Measurements from ENCODE around the gene SLC25A21.

SLC25A21 gene

DNA sequence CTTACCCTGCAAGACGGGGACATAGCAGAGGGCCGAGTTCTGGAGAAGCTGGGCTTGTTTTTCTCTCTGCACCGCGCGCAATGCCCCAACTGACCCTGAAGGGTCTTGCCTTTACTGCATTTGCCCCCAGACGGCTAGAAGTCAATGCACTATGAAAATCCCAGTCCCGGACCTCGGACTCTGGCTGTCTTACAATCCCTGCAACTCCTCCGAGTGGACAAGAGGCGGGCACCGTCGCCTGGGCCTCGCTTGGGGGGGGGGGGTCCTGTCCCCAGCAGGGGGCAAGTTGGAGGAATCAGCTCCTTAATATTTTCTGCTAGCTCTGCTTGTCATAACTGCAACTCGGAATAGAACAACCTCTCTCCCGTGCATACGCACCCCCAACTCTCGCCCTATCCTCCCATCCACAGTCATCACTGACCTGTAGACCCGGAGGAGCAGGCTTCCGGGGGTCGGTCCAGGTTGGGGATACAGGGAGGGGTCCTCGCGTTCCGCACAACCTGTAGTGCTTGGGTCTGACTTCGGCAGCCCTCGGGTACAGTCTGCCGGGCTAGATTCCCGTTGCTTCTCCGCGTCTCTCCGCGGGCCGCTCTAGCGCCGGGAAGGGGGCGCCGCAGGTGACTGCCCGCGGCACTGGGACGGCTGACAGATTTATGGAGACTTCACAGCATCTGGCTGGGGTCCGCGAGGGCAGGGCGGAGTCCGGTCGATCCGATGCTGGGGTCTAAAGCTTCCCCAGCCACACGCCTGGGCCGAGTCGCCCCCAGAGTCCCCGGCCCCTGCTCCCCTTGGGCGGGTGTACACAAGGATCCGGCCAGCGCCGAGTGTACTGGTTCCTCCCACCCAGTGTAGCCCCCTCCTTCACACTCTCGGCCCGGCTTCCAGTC, 514.0 kb downstream of the SLC25A21 start:
- no peak for DNase-seq

DNA sequence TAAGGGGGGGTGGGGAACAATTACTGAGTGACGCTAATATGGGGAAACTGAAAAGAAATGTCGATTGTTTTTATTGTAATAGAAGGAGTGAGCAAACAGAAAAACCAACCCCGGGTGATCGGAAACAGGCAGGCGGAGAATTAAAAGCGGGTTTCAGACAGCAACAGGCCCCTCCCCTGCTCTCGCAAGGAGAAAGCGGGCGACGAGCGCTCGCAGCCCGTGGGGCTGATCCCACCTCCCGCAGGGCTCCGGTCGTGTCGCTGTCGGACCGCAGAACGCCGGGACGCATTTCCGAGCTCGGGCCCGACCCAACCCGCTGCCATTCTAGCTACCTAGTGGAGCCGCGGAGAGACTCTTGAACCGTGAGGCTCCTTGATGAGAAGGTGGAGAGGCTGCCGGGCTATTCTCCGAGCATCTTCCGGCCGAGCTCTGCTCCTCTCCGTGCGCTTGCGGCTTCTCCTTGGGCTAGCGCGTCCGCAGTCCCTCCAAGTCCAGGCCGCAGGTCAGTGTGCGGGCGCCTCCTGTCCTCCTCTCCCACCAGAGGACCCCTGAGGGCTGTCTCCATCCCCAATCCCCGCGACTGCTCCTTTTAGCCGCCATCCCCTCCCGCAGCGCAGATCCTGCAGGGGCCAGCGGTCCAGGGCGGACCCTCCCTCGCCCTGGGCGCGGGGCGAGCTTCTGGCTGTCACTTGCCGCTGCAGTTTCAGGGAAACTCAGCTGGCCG, 514.8 kb downstream of the SLC25A21 start:
- no peak for DNase-seq

DNA sequence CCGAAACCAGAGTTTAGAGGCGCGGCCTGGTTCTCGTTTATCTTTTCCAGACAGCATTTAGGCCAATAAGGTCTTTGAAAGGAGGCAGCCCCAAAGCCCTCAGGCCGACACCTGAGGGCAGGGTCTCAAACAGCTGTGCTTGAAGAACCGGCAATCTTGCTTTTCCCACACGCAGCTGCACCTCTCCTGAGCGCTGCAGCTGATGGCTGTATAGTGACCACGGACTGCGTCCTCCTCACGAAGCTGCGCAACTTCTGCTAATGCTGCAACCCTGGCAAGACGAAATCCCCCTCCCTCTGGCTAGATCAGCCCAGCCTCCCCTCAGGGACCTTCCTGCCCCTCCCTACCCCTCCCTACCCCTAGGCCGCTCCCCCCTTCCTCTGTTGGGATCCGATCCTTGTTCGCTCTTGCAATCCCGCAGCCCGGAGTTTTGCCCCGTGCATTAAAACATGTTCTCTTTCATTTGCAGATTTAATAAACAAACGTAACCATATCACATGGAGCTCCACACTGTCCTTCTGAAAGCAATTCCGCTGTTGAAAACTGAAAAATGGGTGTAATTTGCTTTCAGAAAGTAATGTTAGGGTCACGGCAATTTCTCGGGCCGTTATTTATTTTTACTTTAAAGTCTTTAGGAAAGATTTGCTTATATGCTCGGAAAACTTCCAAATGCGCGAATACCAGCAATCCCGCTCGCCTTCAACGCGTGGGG, 515.6 kb downstream of the SLC25A21 start:
- DNase-seq: no peak

DNA sequence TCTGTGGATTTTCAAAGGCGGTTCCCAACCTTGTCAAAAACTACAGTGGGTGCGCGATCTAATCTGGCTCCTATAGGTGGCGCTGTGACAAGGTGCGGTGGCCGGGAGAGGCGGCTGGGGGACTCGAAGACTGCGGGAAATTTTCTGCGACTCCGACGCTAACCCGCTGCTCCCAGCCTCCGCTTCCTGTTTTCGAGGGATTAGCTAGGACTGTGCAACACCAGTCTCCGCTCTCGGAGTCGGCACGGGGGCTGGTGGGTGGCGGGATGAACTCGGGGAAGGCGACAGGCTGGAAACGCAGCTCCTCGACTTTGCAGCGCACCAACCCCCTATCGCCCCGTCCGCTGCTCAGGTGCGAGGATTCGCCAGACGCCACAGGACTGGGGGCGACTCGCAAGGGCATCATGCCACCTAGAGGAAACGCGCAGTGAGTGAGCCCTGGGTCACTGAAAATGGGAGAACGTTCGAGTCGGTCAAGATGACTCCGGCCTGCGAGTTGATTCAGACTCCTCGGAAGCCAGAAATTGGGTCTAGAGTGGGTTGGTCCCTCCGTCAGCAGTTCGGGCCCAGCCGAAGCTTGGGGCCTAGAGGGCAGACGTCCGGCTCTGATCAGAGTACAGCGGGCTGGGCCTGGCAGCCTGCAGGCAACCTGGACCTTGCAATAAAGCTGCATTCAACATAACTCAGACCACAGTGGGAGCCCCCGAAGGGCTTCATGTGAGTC, 516.3 kb downstream of the SLC25A21 start:
- DNase-seq: no peak

DNA sequence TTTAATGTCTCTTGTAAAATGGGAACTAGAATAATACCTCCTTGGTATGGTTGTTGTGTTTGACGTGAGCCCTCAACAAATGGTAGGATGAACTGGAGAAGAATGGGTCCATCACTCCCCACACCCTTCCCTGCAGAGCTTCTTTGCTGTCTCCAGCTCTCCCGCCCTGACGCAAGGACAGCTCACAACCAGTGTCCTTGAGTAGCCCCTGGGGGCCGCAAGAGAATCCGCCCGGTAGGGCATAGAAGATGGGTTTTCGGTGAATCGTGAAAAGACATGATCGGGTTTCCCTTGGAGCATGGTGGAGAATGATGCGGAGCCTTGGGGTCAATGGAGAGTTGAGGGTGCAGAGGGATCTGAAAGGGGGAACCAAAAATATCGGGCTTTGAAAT, 516.8 kb downstream of the SLC25A21 start:
- no peak for DNase-seq

DNA sequence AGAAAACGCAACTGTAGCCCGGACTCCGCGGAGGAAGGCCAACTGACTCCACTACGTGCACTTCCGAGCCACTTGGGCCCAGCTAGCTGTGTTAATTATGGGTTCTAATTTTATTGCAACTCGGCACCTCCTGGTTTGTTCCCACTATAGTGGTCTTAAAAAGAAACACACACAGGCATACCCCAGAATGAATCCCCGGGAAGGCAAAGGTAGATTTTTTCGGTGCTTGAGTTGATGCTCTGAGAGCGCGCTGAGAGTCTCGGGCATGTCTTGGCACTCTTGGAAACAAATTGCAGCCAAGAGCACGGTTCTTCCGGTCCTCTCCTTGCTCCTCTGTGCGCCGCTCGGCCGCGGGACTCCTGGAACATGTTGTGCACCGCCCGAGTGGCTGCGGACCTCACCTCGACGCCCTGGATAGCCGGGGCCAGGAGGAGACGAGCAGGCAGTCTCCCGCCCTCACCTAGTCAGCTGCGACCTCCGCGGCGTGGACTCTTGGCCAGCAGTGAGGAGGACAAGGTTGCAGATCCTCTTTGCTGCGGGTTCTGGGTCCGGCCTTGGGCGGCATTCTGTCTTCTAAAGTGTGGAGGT, 517.5 kb downstream of the SLC25A21 start:
- DNase-seq: no peak

DNA sequence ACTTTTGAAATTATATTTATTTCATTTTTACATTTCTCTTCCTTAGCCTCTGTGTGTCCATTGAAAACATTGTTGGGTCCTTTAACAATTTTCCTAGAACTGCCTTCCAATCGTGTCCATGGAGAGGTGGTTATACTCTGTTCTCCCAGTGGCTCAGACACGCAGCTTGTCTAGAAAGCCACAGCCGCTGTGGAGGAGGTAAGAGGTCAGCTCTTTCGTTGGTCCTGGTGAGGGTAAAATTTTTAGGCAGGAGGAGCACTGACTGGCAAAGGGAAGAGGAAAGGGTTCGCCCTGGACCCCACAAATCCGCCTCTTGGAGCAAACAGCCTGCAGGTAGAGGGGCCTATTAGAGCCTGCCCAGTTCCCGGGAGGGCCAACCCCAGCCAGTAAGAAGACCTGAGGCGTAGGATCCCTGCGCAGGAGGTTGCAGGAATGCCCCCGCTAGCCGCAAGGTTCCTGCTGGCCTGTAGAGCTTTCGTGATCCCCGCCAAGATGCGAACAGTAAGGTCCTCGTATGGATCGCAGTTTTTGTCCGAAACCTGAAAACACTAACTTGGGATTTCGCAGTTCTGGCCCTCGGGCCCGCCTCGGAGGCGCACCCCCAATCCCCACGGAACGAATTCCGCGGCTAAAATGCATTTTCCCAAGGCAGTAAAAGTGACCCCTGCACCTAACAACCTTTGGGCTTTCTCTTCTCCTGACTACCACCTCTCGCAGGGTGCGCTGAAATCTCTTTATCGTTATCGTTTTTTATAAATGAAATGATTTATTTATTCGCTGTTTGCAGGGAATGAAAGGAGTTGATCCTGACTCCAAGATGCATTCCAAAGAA, 518.2 kb downstream of the SLC25A21 start:
- no peak for DNase-seq

DNA sequence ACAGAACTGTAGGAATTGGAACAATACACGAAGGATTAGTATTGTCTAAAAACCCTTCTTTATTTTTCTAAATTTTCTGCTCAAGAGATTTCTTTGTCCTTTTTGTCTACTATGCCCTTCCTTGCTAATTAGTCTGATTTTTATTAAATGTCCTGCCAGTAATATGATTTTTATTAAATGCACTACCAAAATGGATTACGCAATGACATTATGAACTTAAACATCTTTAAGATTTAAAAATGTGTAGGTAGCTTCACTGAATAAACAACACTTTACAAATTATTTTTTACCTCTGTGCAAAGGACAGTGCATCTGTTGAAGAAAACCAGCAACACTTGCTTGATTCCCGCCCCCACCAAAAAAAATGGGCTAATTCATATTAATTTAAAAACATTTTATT, 519.0 kb downstream of the SLC25A21 start:
- no peak for DNase-seq

DNA sequence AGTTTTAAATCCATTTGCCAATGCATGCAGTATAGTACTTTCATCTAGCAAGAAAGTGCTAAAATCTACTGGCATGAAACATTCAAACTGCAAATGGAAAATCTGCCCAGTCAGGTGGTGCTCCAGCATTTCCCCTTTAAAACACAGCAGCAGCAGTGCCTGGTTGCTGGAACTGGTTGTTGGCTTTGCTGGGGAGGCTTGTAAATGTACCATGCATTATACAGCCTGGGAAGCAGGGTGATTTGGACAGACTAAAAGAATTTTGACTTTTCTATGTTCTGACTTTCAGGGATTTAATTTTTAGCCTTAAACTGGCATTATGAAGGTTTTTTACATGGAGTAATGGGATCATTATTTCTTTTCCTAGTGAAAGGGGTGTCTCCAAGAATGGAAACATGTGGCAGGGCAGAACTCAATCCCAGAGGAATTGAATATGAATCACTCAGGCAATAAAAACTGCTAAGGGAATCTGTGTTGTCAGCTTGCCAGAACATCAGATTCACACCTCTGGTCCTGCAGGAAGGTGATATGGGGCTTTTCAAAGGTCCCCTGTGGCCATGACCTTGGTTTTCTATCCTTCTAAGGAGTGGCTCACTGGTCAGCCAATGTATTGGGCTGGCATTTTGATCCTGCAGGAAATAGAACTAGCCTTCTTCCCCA, 519.7 kb downstream of the SLC25A21 start:
- DNase-seq: no peak

DNA sequence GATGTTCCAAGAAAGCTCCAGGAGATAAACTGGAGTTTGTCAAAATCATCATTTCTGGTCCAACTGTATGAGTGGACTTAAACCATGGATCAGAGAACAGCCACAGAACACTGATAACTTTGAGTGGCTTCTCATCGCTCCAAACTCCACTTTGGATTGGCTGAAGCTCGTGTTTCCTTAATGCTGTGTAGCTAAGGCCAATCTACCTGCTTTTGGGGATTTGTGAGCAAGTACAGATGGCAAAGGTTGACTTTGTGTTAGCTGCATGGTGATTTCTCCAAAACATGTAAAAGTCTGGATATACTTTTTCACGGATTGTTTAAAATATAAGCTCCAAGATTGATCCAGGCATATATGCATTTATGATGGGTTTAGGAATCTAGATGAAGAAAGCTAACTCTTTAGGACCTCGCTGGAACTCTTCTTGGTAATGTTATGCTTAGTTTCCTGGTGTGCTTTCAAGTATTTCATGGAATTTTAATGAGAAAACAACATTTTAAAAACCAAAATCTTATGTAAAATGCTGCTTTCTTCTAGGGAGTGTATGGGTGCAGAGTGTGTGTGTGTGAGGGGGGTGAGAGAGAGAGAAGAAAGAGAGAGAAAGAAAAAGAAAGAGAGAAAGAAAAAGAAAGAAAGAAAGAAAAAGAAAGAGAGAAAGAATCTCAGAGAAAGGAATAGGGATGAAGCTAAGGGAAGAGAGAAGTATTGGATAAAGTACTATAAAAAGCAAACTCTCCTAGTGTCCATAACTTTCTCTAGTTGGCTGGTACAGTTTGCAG, 522.3 kb downstream of the SLC25A21 start:
- DNase-seq: no peak

DNA sequence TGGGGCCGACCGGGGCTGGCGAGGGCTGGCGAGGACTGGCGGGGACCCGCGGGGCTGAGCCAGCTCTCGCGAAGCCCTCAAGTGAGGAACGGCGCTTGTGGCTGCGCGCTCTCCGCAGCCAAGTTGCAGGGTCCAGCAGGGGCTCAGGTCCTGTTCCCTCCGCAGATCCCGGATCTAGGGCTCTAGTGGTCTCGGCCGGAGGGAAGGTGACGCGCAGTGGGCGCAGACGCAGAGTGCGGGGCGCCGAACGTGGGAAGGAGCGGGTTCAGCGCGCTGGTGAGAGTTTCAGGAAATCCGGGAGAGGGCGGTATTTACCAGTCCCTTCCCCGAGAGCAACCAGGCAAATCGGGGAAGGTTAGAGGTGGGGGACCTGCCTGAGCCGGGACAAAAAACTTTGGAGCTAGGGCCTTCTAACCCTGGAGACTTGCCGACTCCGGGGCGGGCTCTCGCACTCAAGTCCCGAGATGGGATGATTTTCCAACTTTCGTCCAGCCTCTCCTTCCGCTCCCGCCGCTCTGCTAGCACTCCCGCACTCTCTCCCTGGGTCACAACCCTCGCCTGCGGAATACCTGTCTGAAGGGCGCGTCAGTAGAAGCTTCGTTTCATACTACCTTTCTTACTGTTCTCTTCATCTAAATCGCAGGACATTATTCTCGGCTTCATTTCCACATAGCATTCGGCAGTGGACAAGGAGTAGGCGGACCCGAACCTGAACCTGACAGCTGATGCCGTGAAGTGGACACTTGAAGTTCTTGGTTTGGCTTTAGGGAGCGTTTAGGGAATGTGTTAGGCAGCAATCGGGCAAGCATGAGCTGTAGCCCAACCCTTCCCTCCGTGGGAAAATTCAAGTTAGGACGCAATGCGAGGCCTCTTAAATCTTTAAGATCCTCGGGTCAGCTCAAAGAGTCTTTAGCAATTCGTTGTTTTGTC, 524.3 kb downstream of the SLC25A21 start:
- no peak for DNase-seq

DNA sequence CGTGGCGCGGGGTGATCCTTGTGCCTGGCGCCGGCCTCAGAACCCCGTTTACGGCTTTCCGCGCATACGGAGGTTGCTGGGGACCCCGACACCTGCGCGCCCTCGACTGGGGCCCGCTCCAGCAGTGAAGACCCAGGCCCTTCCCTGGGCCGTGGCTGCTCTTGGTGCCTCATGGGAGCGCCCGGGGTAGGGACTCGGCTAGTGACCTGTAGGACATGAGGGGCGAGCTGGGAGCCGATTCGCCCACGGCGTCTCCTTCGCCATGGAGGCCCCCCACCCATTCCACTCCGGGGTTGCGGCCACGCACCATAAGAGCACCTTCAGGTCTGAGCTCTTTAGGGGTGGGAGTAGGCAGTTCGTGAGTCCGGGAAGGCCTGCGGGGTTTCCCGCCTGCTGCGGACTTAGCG, 525.0 kb downstream of the SLC25A21 start:
- DNase-seq: no peak

DNA sequence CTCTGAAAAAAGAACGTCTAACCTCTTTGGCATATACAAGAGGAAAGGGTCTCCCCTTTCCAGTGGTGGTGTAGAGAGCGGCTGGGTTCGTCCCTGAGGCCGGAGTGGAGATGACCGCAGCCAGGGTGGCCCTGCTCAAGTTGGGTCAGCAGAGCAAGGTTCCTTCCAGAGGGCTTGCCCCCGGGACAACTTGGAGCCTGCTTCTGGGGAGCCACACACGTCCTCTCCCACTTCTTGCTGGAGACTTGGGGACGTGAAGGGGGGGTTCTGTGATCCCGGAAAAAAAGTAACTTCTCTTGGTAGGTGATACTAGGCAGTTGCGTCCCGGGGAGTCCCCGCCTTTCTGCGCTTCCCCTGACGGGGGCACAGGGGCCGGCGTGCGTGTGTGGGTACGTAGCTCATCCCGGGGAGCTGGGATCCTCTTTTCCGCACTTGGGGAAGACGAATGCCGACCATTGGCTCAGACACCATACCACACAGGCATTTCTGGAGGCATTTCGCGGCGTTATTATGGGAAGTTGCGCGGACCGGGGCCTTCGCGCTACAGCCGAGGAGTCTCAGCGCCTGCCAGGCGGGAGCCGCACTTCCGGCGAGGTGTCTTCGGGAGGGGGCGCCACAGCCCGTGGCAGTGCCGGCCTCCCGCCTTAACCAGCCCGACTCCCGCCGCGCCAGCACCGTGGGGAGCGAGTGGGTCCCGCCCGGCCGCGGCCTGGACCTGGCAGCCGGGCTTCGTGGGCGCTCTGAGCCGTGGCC, 525.6 kb downstream of the SLC25A21 start:
- no peak for DNase-seq

DNA sequence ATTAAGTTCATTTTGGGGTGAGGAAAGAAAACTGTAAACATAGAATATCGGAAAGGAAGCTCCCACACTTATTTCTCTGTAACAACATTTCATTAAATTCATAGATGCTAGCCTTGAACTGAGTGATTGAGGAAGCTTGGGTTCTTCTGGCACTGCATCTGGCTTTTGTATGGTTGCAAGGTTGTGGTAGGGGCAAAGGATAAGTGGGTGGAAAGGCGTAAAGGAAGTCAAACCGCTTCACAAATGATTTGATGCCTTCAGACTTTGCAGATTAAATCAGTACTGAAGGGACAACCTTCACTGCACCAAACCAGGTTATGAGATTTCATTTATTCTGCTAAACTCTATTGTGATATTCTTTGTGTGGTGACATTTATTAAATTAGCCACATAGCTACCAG, 538.8 kb downstream of the SLC25A21 start:
- no peak for DNase-seq
